ENCODE results near the gene EVC. TPM values are rescaled to one million over a fixed set of nuclear protein-coding genes. Genes with fewer than 3 reads are reported as not detected.

EVC gene
- total RNA-seq, 1 experiment from 2014 or later, result 14.3 TPM

- Histone ChIP-seq H3K27me3 (no peaks in the 10 kb centered on the region), H3K36me3 (peaks cover 15% of the 10 kb centered on the region), H3K4me3 (no peak overlapping the region), H3K27ac (no peak overlapping the region), H3K9me3 (replicated peaks) (no peaks in the 10 kb centered on the region), H3K4me1 (no peaks in the 10 kb centered on the region)
- no peak for DNase-seq
These were observed 79.5 kb downstream of the EVC start for GRCh38 chr4:5790546-5790857.

DNA sequence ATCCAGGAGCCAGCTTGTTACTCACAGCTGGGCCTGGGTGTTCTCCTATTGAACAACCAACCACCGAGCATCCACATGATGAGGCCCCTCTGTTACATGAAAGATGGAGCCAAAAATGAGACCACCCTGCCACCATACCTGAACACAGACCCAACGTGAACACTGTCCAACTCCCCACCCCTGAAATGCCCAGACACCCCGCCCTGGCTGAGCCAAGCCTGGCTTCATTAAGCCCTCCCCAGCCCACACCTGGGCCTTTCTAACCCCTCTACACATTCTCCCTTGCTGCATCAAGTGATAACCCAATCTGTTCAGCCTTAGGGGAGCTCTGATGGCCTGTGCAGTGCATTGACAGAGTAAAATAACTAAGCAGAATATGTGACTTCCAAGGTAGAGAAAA, 80.7 kb downstream of the EVC start:
- Histone ChIP-seq H3K4me1 (no peaks in the 10 kb centered on the region), H3K4me3 (no peak overlapping the region), H3K9me3 (replicated peaks) (no peaks in the 10 kb centered on the region), H3K27me3 (no peaks in the 10 kb centered on the region), H3K27ac (no peak overlapping the region), H3K36me3 (peaks cover 17% of the 10 kb centered on the region)
- no peak for DNase-seq

GRCh38 chr4:5793514-5793913, 82.5 kb downstream of the EVC start:
- peaks cover 23% of the 10 kb centered on the region for H3K36me3 ChIP-seq
- DNase-seq, result no peak
- H3K9me3 ChIP-seq (replicated peaks), result no peaks in the 10 kb centered on the region
- H3K4me3 ChIP-seq, result no peak overlapping the region
- H3K4me1 ChIP-seq, result no peaks in the 10 kb centered on the region
- H3K27me3 ChIP-seq, result no peaks in the 10 kb centered on the region
- no peak overlapping the region for H3K27ac ChIP-seq

DNA sequence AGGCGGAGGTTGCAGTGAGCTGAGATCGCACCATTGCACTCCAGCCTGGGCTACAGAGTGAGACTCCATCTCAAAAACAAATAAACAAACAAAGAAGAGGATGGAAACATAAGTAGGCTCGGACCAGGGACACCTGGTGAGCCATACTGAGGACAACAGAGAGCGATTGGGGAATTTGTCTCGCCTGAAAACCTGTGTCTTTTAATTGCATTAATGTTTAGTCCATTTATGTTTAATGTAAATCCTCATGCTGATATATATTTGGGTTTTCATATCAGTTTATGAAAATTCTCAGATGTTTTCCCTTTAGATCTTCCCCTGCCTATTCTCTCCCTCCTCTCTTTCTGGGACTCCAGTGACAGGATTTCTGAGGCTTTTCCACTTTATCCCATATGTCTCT, 84.6 kb downstream of the EVC start:
- no peaks in the 10 kb centered on the region for H3K27me3 ChIP-seq
- H3K4me1 ChIP-seq, result no peaks in the 10 kb centered on the region
- no peak overlapping the region for H3K27ac ChIP-seq
- no peaks in the 10 kb centered on the region for H3K9me3 ChIP-seq (replicated peaks)
- H3K4me3 ChIP-seq, result no peak overlapping the region
- H3K36me3 ChIP-seq, result peaks cover 20% of the 10 kb centered on the region
- DNase-seq, result no peak

- Histone ChIP-seq H3K27ac (no peak overlapping the region), H3K27me3 (no peaks in the 10 kb centered on the region), H3K36me3 (peaks cover 20% of the 10 kb centered on the region), H3K4me3 (no peak overlapping the region), H3K9me3 (replicated peaks) (no peaks in the 10 kb centered on the region), H3K4me1 (no peaks in the 10 kb centered on the region)
- DNase-seq, result no peak
These were observed 86.0 kb downstream of the EVC start for GRCh38 chr4:5796976-5797375.

GRCh38 chr4:5797866-5798265, 86.9 kb downstream of the EVC start:
- Histone ChIP-seq H3K4me3 (no peak overlapping the region), H3K36me3 (peaks cover 20% of the 10 kb centered on the region), H3K9me3 (replicated peaks) (no peaks in the 10 kb centered on the region), H3K27me3 (no peaks in the 10 kb centered on the region), H3K27ac (no peak overlapping the region), H3K4me1 (no peaks in the 10 kb centered on the region)
- no peak for DNase-seq

DNA sequence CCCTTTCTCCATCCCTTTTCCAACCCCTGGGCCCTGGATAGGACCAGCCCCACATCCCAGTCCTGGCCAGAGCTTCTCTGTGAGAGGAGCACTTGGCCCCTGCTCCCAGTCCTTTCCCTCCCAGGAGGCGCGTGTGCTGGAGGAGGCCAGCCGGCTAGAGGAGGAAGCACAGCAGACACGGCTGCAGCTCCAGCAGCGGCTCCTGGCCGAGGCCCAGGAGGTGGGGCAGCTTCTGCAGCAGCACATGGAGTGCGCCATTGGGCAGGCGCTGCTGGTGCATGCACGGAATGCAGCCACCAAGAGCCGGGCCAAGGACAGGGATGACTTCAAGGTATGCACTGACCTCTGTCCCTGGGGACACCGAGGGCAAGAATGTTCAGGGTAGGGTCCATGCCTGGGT, 87.5 kb downstream of the EVC start:
- H3K4me3 ChIP-seq, result no peak overlapping the region
- peaks cover 20% of the 10 kb centered on the region for H3K36me3 ChIP-seq
- H3K9me3 ChIP-seq (replicated peaks), result no peaks in the 10 kb centered on the region
- H3K4me1 ChIP-seq, result no peaks in the 10 kb centered on the region
- no peak overlapping the region for H3K27ac ChIP-seq
- no peak for DNase-seq
- H3K27me3 ChIP-seq, result no peaks in the 10 kb centered on the region

DNA sequence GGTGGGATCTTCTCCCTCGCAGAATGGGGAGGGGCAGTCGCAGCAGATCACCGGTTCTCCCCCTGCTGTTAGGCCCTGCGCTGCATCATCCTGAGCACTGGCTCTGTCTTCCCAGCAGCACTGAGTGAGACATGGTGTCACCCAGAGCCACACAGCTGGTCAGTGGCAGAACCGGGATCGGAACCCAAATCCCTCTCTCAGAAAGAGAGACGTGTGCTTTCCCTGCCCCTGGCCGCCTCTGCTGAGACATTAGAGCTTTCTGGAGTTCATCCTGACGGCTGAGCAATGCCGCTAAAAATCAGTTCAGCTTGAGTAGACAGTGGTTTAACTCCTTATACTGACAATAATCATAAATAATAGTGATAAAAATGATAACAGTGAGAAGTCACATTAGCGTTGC, 87.9 kb downstream of the EVC start:
- H3K36me3 ChIP-seq, result peaks cover 17% of the 10 kb centered on the region
- H3K27ac ChIP-seq, result no peak overlapping the region
- DNase-seq, result no peak
- H3K4me1 ChIP-seq, result no peaks in the 10 kb centered on the region
- H3K27me3 ChIP-seq, result no peaks in the 10 kb centered on the region
- no peak overlapping the region for H3K4me3 ChIP-seq
- H3K9me3 ChIP-seq (replicated peaks), result no peaks in the 10 kb centered on the region

DNA sequence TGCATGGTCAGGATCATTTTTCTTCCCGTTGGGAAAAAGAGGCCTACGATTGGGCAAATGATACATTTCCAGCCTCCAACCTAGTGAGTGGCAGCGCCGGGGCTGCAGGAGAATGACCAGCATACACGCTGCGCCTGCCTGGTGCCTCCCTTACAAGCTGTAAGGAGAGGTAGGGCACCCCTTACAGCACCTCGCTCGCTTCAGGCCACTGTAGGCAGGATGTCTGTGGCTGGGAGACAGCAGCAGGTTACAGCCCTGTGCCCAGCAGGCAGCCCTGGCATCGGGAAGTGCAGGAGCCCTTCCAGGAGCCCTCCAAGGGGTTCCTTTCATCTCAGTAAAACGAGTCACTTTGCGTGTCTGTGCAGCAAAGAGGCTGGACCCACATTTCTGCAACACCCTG, 88.4 kb downstream of the EVC start:
- Histone ChIP-seq H3K27me3 (no peaks in the 10 kb centered on the region), H3K27ac (no peak overlapping the region), H3K36me3 (peaks cover 17% of the 10 kb centered on the region), H3K4me1 (no peaks in the 10 kb centered on the region), H3K9me3 (replicated peaks) (no peaks in the 10 kb centered on the region), H3K4me3 (no peak overlapping the region)
- DNase-seq, result no peak

DNA sequence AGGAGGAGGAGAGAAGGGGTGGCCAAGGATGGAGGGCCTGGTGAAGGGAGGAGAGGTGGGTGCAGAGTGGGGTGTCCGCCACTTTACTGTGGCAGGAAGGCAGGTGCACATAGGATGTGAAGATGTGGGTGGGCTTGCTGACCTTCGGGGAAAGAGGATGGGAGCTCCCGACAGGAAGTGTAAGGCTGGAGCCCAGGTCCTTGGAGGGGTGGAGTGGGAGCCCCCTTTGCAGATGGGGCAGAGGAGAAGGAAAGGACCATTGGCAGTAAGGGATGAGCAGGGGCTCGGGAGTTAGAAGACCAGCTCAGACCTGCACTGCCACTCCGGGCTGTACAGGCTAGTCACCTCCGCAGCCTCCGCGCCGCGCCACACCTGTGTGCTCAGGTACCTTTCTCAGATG, 89.5 kb downstream of the EVC start:
- no peak overlapping the region for H3K4me3 ChIP-seq
- peaks cover 8% of the 10 kb centered on the region for H3K36me3 ChIP-seq
- H3K27ac ChIP-seq, result no peak overlapping the region
- DNase-seq, result no peak
- no peaks in the 10 kb centered on the region for H3K9me3 ChIP-seq (replicated peaks)
- H3K27me3 ChIP-seq, result no peaks in the 10 kb centered on the region
- H3K4me1 ChIP-seq, result no peaks in the 10 kb centered on the region

DNA sequence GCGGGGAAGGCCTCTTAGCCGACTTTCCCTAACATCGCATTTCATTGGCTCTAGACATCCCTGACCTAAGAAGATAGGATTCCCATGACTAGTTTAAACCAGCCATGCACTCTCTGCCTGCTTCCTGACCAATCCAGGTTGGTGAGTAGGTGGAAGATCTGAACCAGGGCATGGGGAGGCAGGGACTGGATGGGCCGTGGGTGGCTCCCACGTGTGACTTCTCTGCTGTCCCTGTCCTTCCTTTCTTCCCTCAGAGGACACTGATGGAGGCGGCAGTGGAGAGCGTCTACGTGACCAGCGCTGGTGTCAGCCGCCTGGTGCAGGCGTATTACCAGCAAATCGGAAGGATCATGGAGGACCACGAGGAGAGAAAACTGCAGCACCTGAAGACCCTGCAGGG, 90.7 kb downstream of the EVC start:
- Histone ChIP-seq H3K4me1 (no peaks in the 10 kb centered on the region), H3K9me3 (replicated peaks) (no peaks in the 10 kb centered on the region), H3K4me3 (no peak overlapping the region), H3K36me3 (peaks cover 11% of the 10 kb centered on the region), H3K27ac (no peak overlapping the region), H3K27me3 (no peaks in the 10 kb centered on the region)
- no peak for DNase-seq

DNA sequence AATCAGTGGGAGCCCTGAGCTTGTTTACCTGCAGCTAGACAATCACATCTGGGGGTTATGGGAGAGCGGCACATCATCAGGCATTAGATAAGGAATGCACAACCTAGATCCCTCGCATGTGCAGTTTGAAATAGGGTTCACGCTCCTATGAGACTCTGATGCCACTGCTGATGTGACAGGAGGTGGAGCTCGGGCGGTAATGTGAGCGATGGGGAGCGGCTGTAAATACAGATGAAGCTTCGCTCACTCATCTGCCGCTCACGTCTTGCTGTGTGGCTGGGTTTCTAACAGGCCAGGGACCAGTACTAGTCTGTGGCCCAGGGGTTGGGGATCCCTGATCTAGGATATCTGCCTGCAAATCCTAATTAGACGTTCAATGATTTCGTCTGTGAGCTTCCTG, 91.6 kb downstream of the EVC start:
- H3K27ac ChIP-seq, result no peak overlapping the region
- H3K4me1 ChIP-seq, result no peaks in the 10 kb centered on the region
- no peak for DNase-seq
- no peaks in the 10 kb centered on the region for H3K27me3 ChIP-seq
- H3K4me3 ChIP-seq, result no peak overlapping the region
- H3K36me3 ChIP-seq, result peaks cover 8% of the 10 kb centered on the region
- no peaks in the 10 kb centered on the region for H3K9me3 ChIP-seq (replicated peaks)

GRCh38 chr4:5804656-5805055, 93.7 kb downstream of the EVC start:
- no peak overlapping the region for H3K27ac ChIP-seq
- H3K9me3 ChIP-seq (replicated peaks), result no peaks in the 10 kb centered on the region
- peaks cover 2% of the 10 kb centered on the region; the same call in 1 of the 2 replicates for H3K4me1 ChIP-seq
- DNase-seq, result no peak
- peaks cover 9% of the 10 kb centered on the region; the same call in 1 of the 2 replicates for H3K36me3 ChIP-seq
- no peaks in the 10 kb centered on the region for H3K27me3 ChIP-seq
- H3K4me3 ChIP-seq, result no peak overlapping the region

- no peak overlapping the region for H3K4me3 ChIP-seq
- no peak overlapping the region for H3K27ac ChIP-seq
- H3K4me1 ChIP-seq, result peaks cover 2% of the 10 kb centered on the region; the same call in 1 of the 2 replicates
- no peak for DNase-seq
- H3K27me3 ChIP-seq, result no peaks in the 10 kb centered on the region
- peaks cover 14% of the 10 kb centered on the region; the same call in 1 of the 2 replicates for H3K36me3 ChIP-seq
- no peaks in the 10 kb centered on the region for H3K9me3 ChIP-seq (replicated peaks)
These were observed 94.3 kb downstream of the EVC start for GRCh38 chr4:5805270-5805669.

DNA sequence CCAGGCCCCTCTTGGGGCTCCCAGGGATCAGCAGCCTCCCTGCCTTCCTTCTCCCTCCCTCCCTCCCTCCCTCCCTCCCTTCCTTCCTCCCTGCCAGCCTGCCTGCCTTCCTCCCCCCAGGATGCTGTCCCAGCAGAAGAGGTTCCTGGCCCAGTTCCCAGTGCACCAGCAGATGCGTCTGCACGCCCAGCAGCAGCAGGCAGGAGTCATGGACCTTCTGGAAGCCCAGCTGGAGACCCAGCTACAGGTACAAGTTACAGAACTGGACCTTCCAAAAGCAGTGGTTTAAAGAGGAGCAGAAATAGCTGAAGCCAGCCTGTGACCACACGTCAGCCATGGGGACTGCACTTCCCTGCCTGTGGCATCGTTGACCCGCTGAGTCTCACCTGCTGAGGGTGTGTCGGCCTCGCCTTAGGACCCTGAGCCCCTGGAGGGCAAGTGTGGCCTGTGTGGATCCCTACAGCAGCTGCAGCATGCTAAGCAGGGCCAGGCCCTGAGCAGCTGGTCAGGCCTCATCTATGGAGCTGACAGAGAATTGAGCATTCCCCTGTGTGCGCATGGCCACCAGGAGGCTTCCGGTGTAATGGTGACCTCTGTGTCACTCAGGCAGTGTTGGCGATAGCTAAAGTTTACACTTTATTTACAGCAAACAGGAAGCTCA, 97.2 kb downstream of the EVC start:
- Histone ChIP-seq H3K9me3 (replicated peaks) (0 out of 2 replicates have a peak, but pooled peaks cover 3% of the 10 kb centered on the region), H3K4me3 (no peak overlapping the region), H3K27me3 (no peaks in the 10 kb centered on the region), H3K4me1 (peaks cover 2% of the 10 kb centered on the region; the same call in 1 of the 2 replicates), H3K36me3 (peaks cover 23% of the 10 kb centered on the region), H3K27ac (no peak overlapping the region)
- peak; percentile 26 to 32 for DNase-seq

- H3K27ac ChIP-seq, result no peak overlapping the region
- H3K27me3 ChIP-seq, result no peaks in the 10 kb centered on the region
- H3K9me3 ChIP-seq (replicated peaks), result 0 out of 2 replicates have a peak, but pooled peaks cover 3% of the 10 kb centered on the region
- no peak overlapping the region for H3K4me3 ChIP-seq
- no peak for DNase-seq
- peaks cover 23% of the 10 kb centered on the region for H3K36me3 ChIP-seq
- peaks cover 2% of the 10 kb centered on the region; the same call in 1 of the 2 replicates for H3K4me1 ChIP-seq
These were observed 98.3 kb downstream of the EVC start for GRCh38 chr4:5809216-5809776.

Data from SJCRH30 (cell line).